ENCODE data around the gene GGN. TPM values are rescaled to one million over a fixed set of nuclear protein-coding genes. Genes with fewer than 3 reads are reported as not detected.

The GGN gene
- total and polyA plus RNA-seq, 9 of the 15 experiments (the other 6 are each of a cell fraction or from before 2014, with no cell fraction given): 0.15 to 0.33 TPM; not detected in 7

- 0 out of 4 replicates have a peak, but pooled peaks of 1 of the 2 experiments have one; percentile 34 for TF ChIP-seq BCLAF1 (IDR thresholded peaks at IDR 0.05; ENCODE audit: borderline replicate concordance in 1 of 2, control insufficient read depth in 1 of 2, low read depth in 2 of 2, low read length in 1 of 2)
- no peak for TF ChIP-seq IRF1 (CRISPR knock-in tag; IDR thresholded peaks at IDR 0.05; ENCODE audit: borderline replicate concordance)
- no peak for TF ChIP-seq ZBTB17 (CRISPR knock-in tag; IDR thresholded peaks at IDR 0.05)
- TF ChIP-seq TRIM24 (IDR thresholded peaks at IDR 0.05): 0 out of 4 replicates have a peak, but pooled peaks of 1 of the 2 experiments have one; percentile 70
- TF ChIP-seq POLR2G (IDR thresholded peaks at IDR 0.05; ENCODE audit: low read depth, low read length): 0 out of 2 replicates have a peak, but pooled peaks have one; percentile 53
- no peak; the same call in 1 of the 2 replicates for TF ChIP-seq SMARCE1 (IDR thresholded peaks at IDR 0.05)
- TF ChIP-seq TBP (optimal IDR thresholded peaks at IDR 0.05; ENCODE audit: low read depth, low read length): no peak
- TF ChIP-seq ZNF57 (CRISPR knock-in tag; IDR thresholded peaks at IDR 0.05): no peak
- no peak for TF ChIP-seq CBX8 (IDR thresholded peaks at IDR 0.05; ENCODE audit: borderline replicate concordance, extremely low read depth, low read depth, low read length, poor library complexity, severe bottlenecking)
- TF ChIP-seq, protein P1, sequence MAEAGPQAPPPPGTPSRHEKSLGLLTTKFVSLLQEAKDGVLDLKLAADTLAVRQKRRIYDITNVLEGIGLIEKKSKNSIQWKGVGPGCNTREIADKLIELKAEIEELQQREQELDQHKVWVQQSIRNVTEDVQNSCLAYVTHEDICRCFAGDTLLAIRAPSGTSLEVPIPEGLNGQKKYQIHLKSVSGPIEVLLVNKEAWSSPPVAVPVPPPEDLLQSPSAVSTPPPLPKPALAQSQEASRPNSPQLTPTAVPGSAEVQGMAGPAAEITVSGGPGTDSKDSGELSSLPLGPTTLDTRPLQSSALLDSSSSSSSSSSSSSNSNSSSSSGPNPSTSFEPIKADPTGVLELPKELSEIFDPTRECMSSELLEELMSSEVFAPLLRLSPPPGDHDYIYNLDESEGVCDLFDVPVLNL (CRISPR knock-in tag; IDR thresholded peaks at IDR 0.05; ENCODE audit: low read depth): no peak
- TF ChIP-seq PHTF2 (CRISPR knock-in tag; IDR thresholded peaks at IDR 0.05): no peak
- peak; percentile 73 for TF ChIP-seq NCOA1 (IDR thresholded peaks at IDR 0.05; ENCODE audit: low read depth)
- no peak for TF ChIP-seq ZNF785 (CRISPR knock-in tag; IDR thresholded peaks at IDR 0.05)
- no peak for TF ChIP-seq NR2C2 (CRISPR knock-in tag; IDR thresholded peaks at IDR 0.05)
- peak; percentile 57; the same call in 1 of the 2 replicates for TF ChIP-seq NR2C2 (tag; IDR thresholded peaks at IDR 0.05)
- no peak for TF ChIP-seq YBX1 (IDR thresholded peaks at IDR 0.05)
- no peak for TF ChIP-seq ZNF764 (CRISPR knock-in tag; IDR thresholded peaks at IDR 0.05; ENCODE audit: low read depth)
- TF ChIP-seq MCM5 (IDR thresholded peaks at IDR 0.05; ENCODE audit: low read depth): no peak
- no peak for TF ChIP-seq ZNF253 (CRISPR knock-in tag; conservative IDR thresholded peaks at IDR 0.05)
- no peak for TF ChIP-seq PHB (CRISPR knock-in tag; IDR thresholded peaks at IDR 0.05)
- no peak for TF ChIP-seq FIP1L1 (IDR thresholded peaks at IDR 0.05; ENCODE audit: low read depth, low read length, poor library complexity, severe bottlenecking)
- TF ChIP-seq DNMT1 (IDR thresholded peaks at IDR 0.05): no peak
- TF ChIP-seq ZNF311 (CRISPR knock-in tag; IDR thresholded peaks at IDR 0.05): no peak
- TF ChIP-seq NFXL1 (CRISPR knock-in tag; IDR thresholded peaks at IDR 0.05): no peak
- no peak for TF ChIP-seq ARID1B (IDR thresholded peaks at IDR 0.05)
Observed at GRCh38 chr19:38417544-38418506, 30.0 kb upstream of the GGN start (continued).

Data from K562 (cell line).